Transverse colon (tissue), 4 donors: Measurements from ENCODE around the gene FKBP1C. TPM values are rescaled to one million over a fixed set of nuclear protein-coding genes. Genes with fewer than 3 reads are reported as not detected.

Source experiments
- DNase-seq: peaks from one replicate; pipeline ENCODE4 v3.0.0-alpha.2; 2019
- H3K27ac ChIP-seq, 4 donors: fragments of 200-600 bp; sonication (generic); 2 replicates each; pipeline ENCODE4 v1.5.1; 2016 to 2018; ENCODE audit warnings: inconsistent platforms in 4 of 4
- H3K27me3 ChIP-seq: fragments of 200-600 bp; sonication (generic); 2 replicates; pipeline ENCODE4 v1.5.1; 2017; ENCODE audit warnings: inconsistent platforms
- H3K36me3 ChIP-seq, 4 donors: fragments of 200-600 bp; sonication (generic); 2 replicates each; pipeline ENCODE4 v1.5.1; 2017 to 2019; ENCODE audit warnings: inconsistent platforms in 4 of 4
- H3K4me1 ChIP-seq, 4 donors: fragments of 200-600 bp; sonication (generic); 2 replicates each; pipeline ENCODE4 v1.5.1; 2017 to 2020; ENCODE audit warnings: inconsistent platforms in 4 of 4
- H3K4me3 ChIP-seq, 4 donors: fragments of 200-600 bp; sonication (generic); 1 replicate in 1 of 4; 2 replicates in 3 of 4; pipeline versions ENCODE4 v1.5.1 to v1.6.1; 2017 to 2019; ENCODE audit warnings: inconsistent platforms in 4 of 4
- H3K9me3 ChIP-seq, 2 donors: fragments of 200-600 bp; sonication (generic); 2 replicates each; pipeline ENCODE4 v1.5.1; 2017 to 2019; ENCODE audit warnings: inconsistent platforms in 2 of 2
- CTCF ChIP-seq, 5 experiments: fragments of 200-600 bp in 3 of 5; fragments of 450-650 bp in 2 of 5; sonication (generic) in 3 of 5; IDR thresholded peaks; 1 replicate in 2 of 5; 2 replicates in 3 of 5; pipeline ENCODE4 v1.5.1; 2016 to 2017; ENCODE audit warnings: antibody characterized with exemption in 5 of 5, inconsistent platforms in 3 of 5, mild to moderate bottlenecking in 2 of 5, moderate library complexity in 1 of 5
- EP300 ChIP-seq: sonication (generic); formaldehyde crosslinking; IDR thresholded peaks from one replicate; pipeline ENCODE4 v1.6.1; 2017; ENCODE audit warnings: antibody characterized with exemption, low read depth
- POLR2A ChIP-seq: fragments of 450-650 bp; IDR thresholded peaks from one replicate; pipeline ENCODE4 v1.6.1; 2016; ENCODE audit warnings: antibody characterized with exemption, mild to moderate bottlenecking, moderate library complexity
- POLR2AphosphoS5 ChIP-seq, 3 donors: sonication (generic); formaldehyde crosslinking; IDR thresholded peaks; one replicate each; pipeline ENCODE4 v1.6.1; 2016; ENCODE audit warnings: antibody characterized with exemption in 3 of 3
- WGBS, 2 donors: methylation state at CpG; one replicate each; pipeline ENCODE4 v1.1.5; 2018; ENCODE audit warnings: low coverage in 1 of 2; 5-methylcytosine and 5-hydroxymethylcytosine counted together
- in situ Hi-C, 4 donors: fragments of 200-750 bp; cut with MboI; loops; one replicate each; pipeline versions ENCODE4 v1.15.0 to v1.15.1; 2017; ENCODE audit warnings: low sequenced_read_pairs in 3 of 4, low pct_ligation_motif_present in 1 of 4, low pct_unique_long_range_greater_than_20kb in 1 of 4
- intact Hi-C: fragments of 100-400 bp; cut with DNase I; formaldehyde crosslinking; loops from one replicate; pipeline ENCODE4 v1.15.1; 2023; ENCODE audit warnings: low total_unique reads
- small RNA-seq, 4 donors: library from RNA; depleted of rRNA; stranded (forward); fragments of <200 nt; gene quantifications; one replicate each; pipeline ENCODE3, GENCODE V24; 2016
- total RNA-seq, 4 donors: library from RNA; depleted of rRNA; stranded (reverse); fragments of >200 nt; gene quantifications; one replicate each; pipeline ENCODE4 v1.1.0, GENCODE V29; 2016

FKBP1C gene
- total RNA-seq, 4 donors from 2014 or later: 0.41 TPM; not detected in 3

- Histone ChIP-seq H3K27me3 (no peaks in the 10 kb centered on the region), H3K4me1 (no peaks in the 10 kb centered on the region), H3K27ac (no peak overlapping the region), H3K9me3 (no peaks in the 10 kb centered on the region), H3K4me3 (no peak overlapping the region), H3K36me3 (no peaks in the 10 kb centered on the region)
- TF ChIP-seq EP300 (no peak), POLR2A (no peak), CTCF (IDR thresholded peaks at IDR 0.05) (no peak), POLR2AphosphoS5 (IDR thresholded peaks at IDR 0.05) (no peak)
- no peak for DNase-seq
- in situ Hi-C loops (no loop called here), intact Hi-C loops (no loop called here)
- WGBS, 2 donors: 50 to 74% methylated on average over 2 to 3 of the region's 3 CpGs
Observed at GRCh38 chr6:63249875-63250482, 38.7 kb downstream of the FKBP1C start.

GRCh38 chr6:63259153-63259552 is 47.9 kb downstream of the FKBP1C start:
- intact Hi-C loops (no loop called here), in situ Hi-C loops (no loop called here)
- Histone ChIP-seq H3K4me3 (no peak overlapping the region), H3K27ac (no peak overlapping the region), H3K4me1 (no peaks in the 10 kb centered on the region), H3K9me3 (no peaks in the 10 kb centered on the region), H3K36me3 (no peaks in the 10 kb centered on the region), H3K27me3 (no peaks in the 10 kb centered on the region)
- DNase-seq: no peak
- TF ChIP-seq CTCF (IDR thresholded peaks at IDR 0.05) (no peak), EP300 (no peak), POLR2AphosphoS5 (IDR thresholded peaks at IDR 0.05) (no peak), POLR2A (no peak)

GRCh38 chr6:63261820-63262219 is 50.6 kb downstream of the FKBP1C start:
- no peak for DNase-seq
- no peaks in the 10 kb centered on the region for H3K36me3 ChIP-seq
- H3K4me3 ChIP-seq: no peak overlapping the region
- in situ Hi-C loops (no loop called here), intact Hi-C loops (no loop called here)
- WGBS, 2 donors: 78 to 84% methylated on average over 3 of the region's 3 CpGs
- H3K27ac ChIP-seq: no peak overlapping the region
- H3K27me3 ChIP-seq: no peaks in the 10 kb centered on the region
- H3K4me1 ChIP-seq: no peaks in the 10 kb centered on the region
- no peaks in the 10 kb centered on the region for H3K9me3 ChIP-seq
- TF ChIP-seq CTCF (IDR thresholded peaks at IDR 0.05) (no peak), POLR2A (no peak), EP300 (no peak), POLR2AphosphoS5 (IDR thresholded peaks at IDR 0.05) (no peak)

Small RNAs within 50 kb of the gene (small RNA-seq; reads per million reads assigned to genes)
- gene SPTLC1P3: 0 reads per million in 4 donors

Other genes with a start within 250 kb of the FKBP1C start
- 1 to 10 TPM in 1 of 4 donors, under 1 TPM in 1, not detected in 2; 0.32 to 2.4 TPM for gene LGSN, start 108.5 kb downstream of the FKBP1C start, total RNA-seq